Body of pancreas (tissue), 4 donors: Measurements from ENCODE around the gene SCN4A.

Experiments
- CTCF ChIP-seq, 7 experiments: fragments of 450-650 bp in 4 of 7; fragments of 200-600 bp in 3 of 7; sonication (generic) in 3 of 7; IDR thresholded peaks; one replicate each; pipeline ENCODE4 v1.5.1; 2016 to 2019; ENCODE audit warnings: antibody characterized with exemption in 7 of 7
- POLR2A ChIP-seq, 3 donors: fragments of 450-650 bp; IDR thresholded peaks; one replicate each; pipeline ENCODE4 v1.6.1; 2016; ENCODE audit warnings: antibody characterized with exemption in 3 of 3, mild to moderate bottlenecking in 2 of 3

- TF ChIP-seq POLR2A (IDR thresholded peaks at IDR 0.05) (no peak), CTCF (IDR thresholded peaks at IDR 0.05) (no peak)
Measured at GRCh38 chr17:63918305-63918704, 54.4 kb downstream of the SCN4A start.
